Trophoblast cell (in vitro differentiated cells and primary cell): ENCODE measurements around the gene UBL7.

ENCODE experiments used
- DNase-seq, 2 donors: peaks; one replicate each; pipeline ENCODE4 v3.0.0-alpha.2; 2016
- H2AFZ ChIP-seq: 2 replicates; pipeline ENCODE4 v1.6.1; 2013; ENCODE audit warnings: low read length, moderate library complexity, mild to moderate bottlenecking; ENCODE audit not compliant: insufficient read depth, poor library complexity
- H2AK5ac ChIP-seq: 2 replicates; pipeline ENCODE4 v1.6.1; 2013; ENCODE audit warnings: mild to moderate bottlenecking, low read length
- H2BK120ac ChIP-seq: 2 replicates; pipeline ENCODE4 v1.6.1; 2013; ENCODE audit warnings: low read length, mild to moderate bottlenecking, moderate library complexity; ENCODE audit not compliant: insufficient read depth, poor library complexity
- H2BK12ac ChIP-seq: 2 replicates; pipeline ENCODE4 v1.6.1; 2013; ENCODE audit warnings: mild to moderate bottlenecking, low read length, moderate library complexity
- H2BK5ac ChIP-seq: 2 replicates; pipeline ENCODE4 v1.6.1; 2013; ENCODE audit warnings: low read length, low read depth, moderate library complexity, mild to moderate bottlenecking; ENCODE audit not compliant: poor library complexity
- H3K14ac ChIP-seq: 2 replicates; pipeline ENCODE4 v1.6.1; 2013; ENCODE audit warnings: mild to moderate bottlenecking, low read length
- H3K18ac ChIP-seq: 2 replicates; pipeline ENCODE4 v1.6.1; 2013; ENCODE audit warnings: mild to moderate bottlenecking, low read length
- H3K23ac ChIP-seq: 2 replicates; pipeline ENCODE4 v1.6.1; 2013; ENCODE audit warnings: low read length
- H3K27ac ChIP-seq: 2 replicates; pipeline ENCODE4 v1.5.1; 2013; ENCODE audit warnings: low read depth, mild to moderate bottlenecking, inconsistent platforms, low read length, moderate library complexity
- H3K27me3 ChIP-seq: 2 replicates; pipeline ENCODE4 v1.6.1; 2013; ENCODE audit warnings: inconsistent platforms, mild to moderate bottlenecking, low read length, moderate library complexity; ENCODE audit not compliant: insufficient read depth
- H3K36me3 ChIP-seq, 2 experiments: 1 replicate in 1 of 2; 2 replicates in 1 of 2; pipeline ENCODE4 v1.6.1; 2013; ENCODE audit warnings: low read length in 2 of 2, mild to moderate bottlenecking in 2 of 2, moderate library complexity in 1 of 2; ENCODE audit not compliant: insufficient read depth in 2 of 2, control insufficient read depth in 1 of 2
- H3K4ac ChIP-seq: 2 replicates; pipeline ENCODE4 v1.6.1; 2013; ENCODE audit warnings: low read depth, mild to moderate bottlenecking, low read length, moderate library complexity
- H3K4me1 ChIP-seq, 2 experiments: 1 replicate in 1 of 2; 2 replicates in 1 of 2; pipeline ENCODE4 v1.6.1; 2013; ENCODE audit warnings: low read length in 2 of 2, mild to moderate bottlenecking in 2 of 2, moderate library complexity in 1 of 2; ENCODE audit not compliant: insufficient read depth in 2 of 2, control insufficient read depth in 1 of 2
- H3K4me2 ChIP-seq: 2 replicates; pipeline ENCODE4 v1.6.1; 2013; ENCODE audit warnings: inconsistent platforms, mild to moderate bottlenecking, low read length, moderate library complexity
- H3K4me3 ChIP-seq: 2 replicates; pipeline ENCODE4 v1.5.1; 2013; ENCODE audit warnings: mild to moderate bottlenecking, low read depth, low read length, inconsistent platforms
- H3K79me1 ChIP-seq: one replicate; pipeline ENCODE4 v1.6.1; 2013; ENCODE audit warnings: low read length
- H3K79me2 ChIP-seq: 2 replicates; pipeline ENCODE4 v1.6.1; 2013; ENCODE audit warnings: low read length, mild to moderate bottlenecking; ENCODE audit not compliant: control insufficient read depth, insufficient read depth, poor library complexity
- H3K9ac ChIP-seq: 2 replicates; pipeline ENCODE4 v1.6.1; 2013; ENCODE audit warnings: mild to moderate bottlenecking, low read length
- H3K9me3 ChIP-seq: 2 replicates; pipeline ENCODE4 v1.6.1; 2013; ENCODE audit warnings: low read depth, mild to moderate bottlenecking, control low read depth, inconsistent platforms, low read length; ENCODE audit not compliant: insufficient read depth
- H4K12ac ChIP-seq: 2 replicates; pipeline ENCODE4 v1.6.1; 2013; ENCODE audit warnings: low read depth, mild to moderate bottlenecking, low read length, moderate library complexity
- H4K8ac ChIP-seq: 2 replicates; pipeline ENCODE4 v1.6.1; 2013; ENCODE audit warnings: low read depth, mild to moderate bottlenecking, low read length, moderate library complexity
- H4K91ac ChIP-seq: one replicate; pipeline ENCODE4 v1.6.1; 2013; ENCODE audit warnings: low read depth, mild to moderate bottlenecking, low read length, moderate library complexity
- WGBS: extraction: QIAGEN DNeasy Blood & Tissue Kit; methylation state at CpG from one replicate; pipeline ENCODE4 v1.1.7; 2013; ENCODE audit warnings: missing lambda C conversion rate; ENCODE audit not compliant: insufficient read length, insufficient coverage; ENCODE audit errors: extremely low coverage; 5-methylcytosine and 5-hydroxymethylcytosine counted together

Gene UBL7

DNA sequence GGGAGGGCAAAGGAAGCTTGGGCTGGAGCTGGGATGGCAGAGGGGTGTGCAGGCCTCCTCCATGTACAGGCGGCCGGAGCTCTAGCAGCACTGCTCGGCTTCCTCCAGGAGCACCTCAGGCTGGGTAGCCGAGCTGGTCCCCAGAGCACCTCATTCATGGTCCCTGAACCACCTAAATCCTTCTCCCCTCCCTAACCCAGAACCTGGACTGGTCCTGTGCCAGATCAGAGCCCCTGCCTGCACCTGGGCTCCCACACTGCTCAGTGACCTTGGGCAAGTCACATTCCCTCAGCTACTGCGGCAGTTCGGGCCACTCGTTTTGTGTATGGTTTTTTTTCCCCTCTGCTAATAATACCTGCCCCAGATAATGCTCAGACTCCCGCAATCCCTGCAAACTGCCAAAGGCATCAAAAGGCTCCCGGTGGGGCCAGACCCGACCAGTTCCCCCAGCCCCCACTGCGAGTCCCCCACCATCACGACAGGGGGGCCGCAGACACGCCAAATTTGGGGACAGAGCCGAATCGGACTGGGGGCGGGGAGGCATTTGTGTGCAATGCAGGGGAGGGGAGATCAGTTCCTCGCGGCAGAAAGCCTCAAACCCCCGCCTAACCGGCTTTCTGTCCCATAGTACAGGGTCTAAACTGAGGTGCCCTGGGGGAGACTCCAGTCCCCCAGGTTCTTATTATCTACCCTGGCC lies 28.5 kb downstream of the UBL7 start:
- Histone ChIP-seq H3K18ac (peak overlapping the region; percentile 38), H3K36me3 (peaks cover 7 to 15% of the 10 kb centered on the region in 2 experiments), H3K27ac (no peak overlapping the region), H3K4me1 (peaks cover 23 to 28% of the 10 kb centered on the region in 2 experiments), H3K4me2 (peak overlapping the region; percentile 78), H4K8ac (no peak overlapping the region), H2AFZ (no peak overlapping the region), H4K12ac (no peak overlapping the region), H3K23ac (peak overlapping the region; percentile 19), H4K91ac (peak overlapping the region; percentile 60), H2BK120ac (peak overlapping the region; percentile 2), H3K4me3 (peak overlapping the region; percentile 92), H3K4ac (peak overlapping the region; percentile 30), H2BK12ac (no peak overlapping the region), H3K9me3 (peaks cover 5% of the 10 kb centered on the region), H3K27me3 (no peaks in the 10 kb centered on the region), H2BK5ac (no peak overlapping the region), H3K14ac (peak overlapping the region; percentile 83), H3K79me1 (peaks cover 24% of the 10 kb centered on the region), H2AK5ac (no peak overlapping the region), H3K9ac (peak overlapping the region; percentile 63), H3K79me2 (peaks cover 25% of the 10 kb centered on the region)
- WGBS = no CpG with 5 or more reads among the region's 21 CpGs
- no peak for DNase-seq

DNA sequence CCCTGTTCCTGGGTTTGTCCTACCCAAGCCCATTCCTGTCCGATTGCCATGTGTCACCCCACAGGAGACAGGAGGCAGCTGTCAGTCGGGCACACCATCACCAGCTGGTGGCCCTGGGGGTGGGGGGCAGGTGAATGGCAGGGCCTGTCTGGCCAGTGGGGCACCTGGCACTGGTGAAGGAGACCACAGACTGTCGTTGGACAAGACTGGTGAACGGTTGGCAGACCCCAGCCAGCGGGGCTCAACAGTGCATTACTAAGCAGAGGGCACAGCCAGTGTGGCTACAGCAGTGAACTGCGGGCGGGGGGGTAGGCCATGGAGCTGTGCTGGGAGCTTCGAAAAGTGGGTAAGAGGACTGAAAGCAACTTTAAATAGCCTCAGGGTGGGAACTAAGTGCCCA lies 29.3 kb downstream of the UBL7 start:
- Histone ChIP-seq H3K4ac (peak overlapping the region; percentile 11), H4K12ac (no peak overlapping the region), H3K79me1 (peaks cover 26% of the 10 kb centered on the region), H3K27me3 (no peaks in the 10 kb centered on the region), H3K18ac (peak overlapping the region; percentile 17), H3K9me3 (peaks cover 5% of the 10 kb centered on the region), H2AFZ (no peak overlapping the region), H3K4me3 (no peak overlapping the region), H3K23ac (no peak overlapping the region), H2BK120ac (no peak overlapping the region), H3K4me2 (peak overlapping the region; percentile 78), H3K4me1 (peaks cover 23 to 32% of the 10 kb centered on the region in 2 experiments), H2BK5ac (no peak overlapping the region), H3K14ac (no peak overlapping the region), H3K79me2 (peaks cover 29% of the 10 kb centered on the region), H3K36me3 (peaks cover 13 to 20% of the 10 kb centered on the region in 2 experiments), H4K91ac (no peak overlapping the region), H3K27ac (no peak overlapping the region), H2BK12ac (no peak overlapping the region), H2AK5ac (no peak overlapping the region), H4K8ac (no peak overlapping the region), H3K9ac (no peak overlapping the region)
- no peak for DNase-seq
- no CpG with 5 or more reads among the region's 8 CpGs for WGBS

DNA sequence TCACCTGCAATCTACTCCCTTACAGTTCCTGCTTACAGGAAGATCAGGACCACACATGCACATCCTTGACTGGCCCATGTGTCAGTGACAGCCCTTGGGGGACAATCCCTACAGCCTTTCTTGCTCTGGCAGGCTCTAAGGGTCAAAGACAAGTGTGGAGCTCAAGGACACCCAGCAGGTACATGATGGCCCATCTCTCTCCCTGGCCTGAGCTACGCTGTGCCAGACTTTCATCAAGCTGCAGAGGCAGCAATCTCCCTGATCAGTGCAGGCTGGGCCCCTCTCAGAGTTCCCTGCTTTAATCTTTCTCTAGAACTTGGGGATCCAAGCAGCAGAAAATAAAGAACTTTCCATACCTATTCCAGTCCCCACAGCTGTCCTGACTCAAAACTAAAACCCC lies 29.8 kb downstream of the UBL7 start:
- DNase-seq = no peak
- H3K4me1 ChIP-seq = peaks cover 23 to 32% of the 10 kb centered on the region in 2 experiments
- no peak overlapping the region for H2AFZ ChIP-seq
- H3K36me3 ChIP-seq = peaks cover 13 to 23% of the 10 kb centered on the region in 2 experiments
- peaks cover 30% of the 10 kb centered on the region for H3K79me2 ChIP-seq
- H3K4ac ChIP-seq = peak overlapping the region; percentile 22
- peaks cover 26% of the 10 kb centered on the region for H3K79me1 ChIP-seq
- H2BK5ac ChIP-seq = no peak overlapping the region
- WGBS = no CpG with 5 or more reads among the region's 1 CpG
- no peak overlapping the region for H4K12ac ChIP-seq
- peaks cover 5% of the 10 kb centered on the region for H3K9me3 ChIP-seq
- no peaks in the 10 kb centered on the region for H3K27me3 ChIP-seq
- H2BK120ac ChIP-seq = no peak overlapping the region
- H2BK12ac ChIP-seq = no peak overlapping the region
- no peak overlapping the region for H3K18ac ChIP-seq
- no peak overlapping the region for H3K4me2 ChIP-seq
- no peak overlapping the region for H3K14ac ChIP-seq
- no peak overlapping the region for H2AK5ac ChIP-seq
- H4K8ac ChIP-seq = no peak overlapping the region
- no peak overlapping the region for H3K27ac ChIP-seq
- no peak overlapping the region for H4K91ac ChIP-seq
- no peak overlapping the region for H3K23ac ChIP-seq
- H3K9ac ChIP-seq = no peak overlapping the region
- no peak overlapping the region for H3K4me3 ChIP-seq

DNA sequence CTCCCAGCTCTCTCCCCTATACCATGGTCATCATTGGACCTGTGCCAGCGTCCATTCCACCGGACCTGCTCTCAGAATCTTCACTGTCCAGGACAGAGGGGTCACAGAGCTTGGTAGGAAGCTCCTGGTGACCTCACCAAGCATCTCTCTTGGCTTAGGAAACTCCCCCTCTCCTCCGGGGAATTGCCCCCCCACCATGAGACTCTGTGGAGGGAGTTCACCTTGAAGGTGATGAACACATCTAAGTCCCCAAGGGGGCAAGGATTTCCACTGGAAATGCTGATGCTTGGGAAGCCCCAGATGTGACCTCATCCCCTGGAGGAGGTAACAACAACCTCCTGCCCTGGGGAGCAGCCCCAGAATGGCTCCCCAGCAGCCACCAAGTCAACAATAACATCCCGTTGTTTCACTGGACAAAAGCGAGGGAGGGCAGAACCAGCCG lies 30.4 kb downstream of the UBL7 start:
- H3K14ac ChIP-seq = no peak overlapping the region
- H3K23ac ChIP-seq = no peak overlapping the region
- H3K9ac ChIP-seq = no peak overlapping the region
- no peak overlapping the region for H3K27ac ChIP-seq
- no peak overlapping the region for H3K18ac ChIP-seq
- H4K12ac ChIP-seq = no peak overlapping the region
- no peak overlapping the region for H2AFZ ChIP-seq
- peaks cover 30% of the 10 kb centered on the region for H3K79me2 ChIP-seq
- H3K27me3 ChIP-seq = no peaks in the 10 kb centered on the region
- H2BK120ac ChIP-seq = no peak overlapping the region
- peak overlapping the region; percentile 22 for H3K4ac ChIP-seq
- no peak overlapping the region for H2BK12ac ChIP-seq
- no peak for DNase-seq
- peaks cover 13 to 23% of the 10 kb centered on the region in 2 experiments for H3K36me3 ChIP-seq
- peaks cover 23 to 35% of the 10 kb centered on the region in 2 experiments for H3K4me1 ChIP-seq
- no peak overlapping the region for H2BK5ac ChIP-seq
- WGBS = no CpG with 5 or more reads among the region's 6 CpGs
- H3K79me1 ChIP-seq = peaks cover 26% of the 10 kb centered on the region
- no peak overlapping the region for H2AK5ac ChIP-seq
- H3K4me2 ChIP-seq = no peak overlapping the region
- H3K9me3 ChIP-seq = peaks cover 5% of the 10 kb centered on the region
- H4K8ac ChIP-seq = no peak overlapping the region
- no peak overlapping the region for H3K4me3 ChIP-seq
- H4K91ac ChIP-seq = no peak overlapping the region
